ENCODE measurements around the gene CDH24. TPM values are rescaled to one million over a fixed set of nuclear protein-coding genes. Genes with fewer than 3 reads are reported as not detected.

The CDH24 gene
- total and polyA plus RNA-seq, 2 of the 8 experiments (the other 6 are each of a cell fraction or from before 2014, with no cell fraction given): 18.1 to 27.6 TPM

GRCh38 chr14:23077962-23078361 is 20.6 kb upstream of the CDH24 start:
- H3K56ac ChIP-seq (replicated peaks; ENCODE audit: insufficient read length, low read depth, low read length): no peak overlapping the region
- FAIRE-seq (no peak), DNase-seq (ENCODE audit: low read depth in 1 of 2, low spot score in 2 of 2) (no peak)
- peaks cover 1 to 12% of the 10 kb centered on the region in 2 experiments for H4K20me1 ChIP-seq (replicated peaks in 1 of 2; ENCODE audit: control insufficient read depth in 1 of 2, insufficient read depth in 2 of 2, low read length in 2 of 2)
- no peak overlapping the region for H3K14ac ChIP-seq (ENCODE audit: insufficient read length)
- H3K23me2 ChIP-seq (ENCODE audit: low read depth, low read length): no peaks in the 10 kb centered on the region; the same call in 1 of the 2 replicates
- no peak overlapping the region for H2BK120ac ChIP-seq (replicated peaks; ENCODE audit: low read depth, low read length)
- no peak overlapping the region for H3K9ac ChIP-seq (replicated peaks in 1 of 4; ENCODE audit: extremely low read depth in 1 of 4, low read depth in 3 of 4, low read length in 3 of 4)
- no peaks in the 10 kb centered on the region for H3K79me1 ChIP-seq (ENCODE audit: low read depth, low read length)
- no peak overlapping the region for H3K4ac ChIP-seq (replicated peaks; ENCODE audit: insufficient read length, low read depth, low read length)
- no peak overlapping the region for H4K91ac ChIP-seq (replicated peaks; ENCODE audit: insufficient read length, low read length)
- H2BK5ac ChIP-seq (ENCODE audit: low read depth, low read length): no peak overlapping the region
- whole genome bisulfite sequencing, 2 experiments (ENCODE audit: extremely low coverage in 1 of 2, insufficient coverage in 1 of 2, insufficient read length in 1 of 2, insufficient replicate concordance in 2 of 2, low coverage in 1 of 2, low lambda C conversion rate in 2 of 2, missing lambda C conversion rate in 1 of 2): 91% methylated on average over 5 of the region's 5 CpGs; no CpG with 5 or more reads in 1 of the 2 experiments
- no peak overlapping the region for H3K4me3 ChIP-seq (ENCODE audit: extremely low read depth in 1 of 4, insufficient read depth in 2 of 4, low read depth in 3 of 4, low read length in 4 of 4)
- no peak overlapping the region for H4K5ac ChIP-seq (ENCODE audit: insufficient read length, low read depth, low read length)
- no peak overlapping the region for H2AFZ ChIP-seq (ENCODE audit: low read length)
- no peak overlapping the region for H2BK12ac ChIP-seq (ENCODE audit: low read depth, low read length)
- TF ChIP-seq RNF2 (IDR thresholded peaks at IDR 0.05; ENCODE audit: borderline replicate concordance, low read depth, low read length, missing control alignments, poor library complexity, severe bottlenecking) (no peak), GABPA (IDR thresholded peaks at IDR 0.05; ENCODE audit: borderline replicate concordance, insufficient read depth, low read length) (no peak), RAD21 (IDR thresholded peaks at IDR 0.05 in 1 of 2, conservative IDR thresholded peaks at IDR 0.05 in 1 of 2; ENCODE audit: low read depth in 2 of 2, low read length in 2 of 2) (no peak), TAF1 (IDR thresholded peaks at IDR 0.05; ENCODE audit: low read depth, low read length) (no peak), RBBP5 (IDR thresholded peaks at IDR 0.05; ENCODE audit: borderline replicate concordance, low read depth, low read length) (no peak), TCF12 (IDR thresholded peaks at IDR 0.05; ENCODE audit: low read depth, low read length) (no peak), RFX5 (IDR thresholded peaks at IDR 0.05; ENCODE audit: borderline replicate concordance, low read depth, low read length) (no peak), SP2 (IDR thresholded peaks at IDR 0.05; ENCODE audit: low read length) (no peak)
- no peak overlapping the region; the same call in 1 of the 2 replicates for H4K8ac ChIP-seq (ENCODE audit: extremely low read depth, insufficient read depth, low read length)
- CTCF ChIA-PET (ENCODE audit: partially characterized antibody): interaction anchor here (0.6 to 4.7 kb wide), 29 partner anchors 9 to 302 kb away, joined by 3 to 56 read pairs (median 5); partner anchors contain the start of genes ACIN1, C14orf119, PSMB11 and RNF212B
- H3K9me3 ChIP-seq (ENCODE audit: insufficient read depth in 2 of 2, low read depth in 1 of 2, low read length in 1 of 2): no peaks in the 10 kb centered on the region; a peak in 1 of 4 replicates
- no peak overlapping the region for H3K27ac ChIP-seq (ENCODE audit: low read depth, low read length)
- H2BK20ac ChIP-seq (ENCODE audit: low read length): no peak overlapping the region
- no peak overlapping the region for H2BK15ac ChIP-seq (ENCODE audit: low read length)
- no peak overlapping the region for H3K23ac ChIP-seq (ENCODE audit: insufficient read length)
- H3K79me2 ChIP-seq (ENCODE audit: control insufficient read depth in 1 of 2, insufficient read depth in 2 of 2, low read length in 2 of 2): peaks cover 4 to 10% of the 10 kb centered on the region in 2 experiments; a peak in 1 of 4 replicates
- H3K4me1 ChIP-seq (replicated peaks in 1 of 4; ENCODE audit: control insufficient read depth in 3 of 4, insufficient read depth in 4 of 4, low read length in 3 of 4): peaks cover 0 to 1% (median 0%) of the 10 kb centered on the region in 4 experiments; a peak in 2 of 7 replicates
- no peak overlapping the region for H3K4me2 ChIP-seq (ENCODE audit: insufficient read depth in 1 of 2, low read depth in 2 of 2, low read length in 2 of 2)
- H3K18ac ChIP-seq (ENCODE audit: extremely low read depth, low read length): no peak overlapping the region
- H2AK5ac ChIP-seq (ENCODE audit: low read depth, low read length): no peak overlapping the region
- no peaks in the 10 kb centered on the region for H3K27me3 ChIP-seq (replicated peaks in 1 of 4; ENCODE audit: control insufficient read depth in 3 of 4, extremely low read depth in 1 of 4, insufficient read depth in 3 of 4, low read length in 3 of 4)
- H3K36me3 ChIP-seq (ENCODE audit: control insufficient read depth in 2 of 4, insufficient read depth in 4 of 4, low read length in 3 of 4): peaks cover 34 to 80% (median 68%) of the 10 kb centered on the region in 4 experiments
- POLR2A ChIA-PET (ENCODE audit: partially characterized antibody): interaction anchor here (0.6 to 4.6 kb wide), 11 partner anchors 10 to 144 kb away, joined by 3 to 24 read pairs (median 4); partner anchors contain the start of genes ACIN1 and C14orf119

Measured in H1 (cell line).